Activated naive CD8-positive, alpha-beta T cell treated with anti-CD3 and anti-CD28 coated beads, Interleukin-2, amount 50 U/mL, for 24 hours (primary cell): ENCODE results near the gene DCC.
A peak's percentile ranks its signal among the peaks of the same experiment; 100 is the strongest.

Experiments used
- ATAC-seq: fragments of 150-1000 bp; cut with Tn5 transposase; one replicate; pipeline ENCODE4 v1.10.0; 2021
- DNase-seq: peaks from one replicate; pipeline ENCODE4 v3.0.0; 2021
- H3K27ac Mint-ChIP-seq: one replicate; pipeline ENCODE4 v1.8.0; 2021; ENCODE audit warnings: mild to moderate bottlenecking, mixed read lengths
- H3K27me3 Mint-ChIP-seq: one replicate; pipeline ENCODE4 v1.8.0; 2021; ENCODE audit warnings: mixed read lengths
- H3K36me3 Mint-ChIP-seq: one replicate; pipeline ENCODE4 v1.8.0; 2021; ENCODE audit warnings: low read depth, mixed read lengths
- H3K4me1 Mint-ChIP-seq: one replicate; pipeline ENCODE4 v1.8.0; 2021; ENCODE audit warnings: mixed read lengths
- H3K4me3 Mint-ChIP-seq: one replicate; pipeline ENCODE4 v1.8.0; 2021; ENCODE audit warnings: mild to moderate bottlenecking, moderate library complexity, mixed read lengths
- H3K9me3 Mint-ChIP-seq: one replicate; pipeline ENCODE4 v1.8.0; 2021; ENCODE audit warnings: mixed read lengths

The DCC gene

GRCh38 chr18:53153281-53153680, 813.3 kb downstream of the DCC start:
- Mint-ChIP-seq H3K4me1 (no peaks in the 10 kb centered on the region), H3K9me3 (peaks cover 2% of the 10 kb centered on the region), H3K27me3 (no peaks in the 10 kb centered on the region), H3K27ac (no peak overlapping the region), H3K36me3 (no peaks in the 10 kb centered on the region), H3K4me3 (no peak overlapping the region)
- ATAC-seq (no peak), DNase-seq (peak; percentile 10)

DNA sequence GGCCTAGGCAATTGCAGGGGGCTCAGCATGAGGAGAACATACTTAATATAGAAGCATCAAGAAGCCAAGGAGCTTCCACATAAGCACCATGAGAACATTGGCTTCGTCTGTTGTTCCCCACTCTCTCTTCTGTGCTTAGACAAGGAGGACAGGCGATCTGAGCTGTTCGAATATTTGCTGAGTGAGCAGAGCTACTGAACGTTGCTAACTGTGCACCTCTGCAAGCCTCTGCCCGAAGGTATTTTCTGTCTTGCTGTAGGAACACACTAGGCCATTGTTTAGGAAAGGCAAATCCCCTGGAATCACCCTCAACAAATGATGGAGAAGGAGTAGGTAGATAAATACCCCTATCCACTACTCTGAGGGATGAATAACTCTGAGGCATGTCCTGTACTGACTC, 813.8 kb downstream of the DCC start:
- no peak overlapping the region for H3K27ac Mint-ChIP-seq
- H3K36me3 Mint-ChIP-seq = no peaks in the 10 kb centered on the region
- H3K9me3 Mint-ChIP-seq = no peaks in the 10 kb centered on the region
- no peaks in the 10 kb centered on the region for H3K4me1 Mint-ChIP-seq
- DNase-seq = no peak
- no peaks in the 10 kb centered on the region for H3K27me3 Mint-ChIP-seq
- H3K4me3 Mint-ChIP-seq = no peak overlapping the region
- no peak for ATAC-seq

DNA sequence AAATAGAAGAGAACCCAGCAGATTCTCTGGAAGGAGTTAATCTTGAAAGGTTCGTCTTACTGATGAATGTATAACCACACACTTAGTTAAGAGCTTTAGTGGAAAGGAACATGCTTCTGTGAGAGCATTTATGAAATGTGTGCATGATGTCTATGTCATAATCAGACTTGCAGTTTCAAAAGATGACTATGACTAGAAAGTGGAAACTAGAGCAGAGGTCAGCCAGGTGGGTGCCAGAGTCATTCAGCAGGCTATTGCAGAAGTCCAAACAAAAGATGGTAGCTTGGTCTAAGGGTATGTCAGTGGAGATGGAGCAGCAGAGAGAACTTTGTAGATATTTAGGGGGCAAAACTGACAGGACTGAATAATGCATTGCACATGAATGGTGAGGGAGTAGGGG, 825.8 kb downstream of the DCC start:
- no peaks in the 10 kb centered on the region for H3K36me3 Mint-ChIP-seq
- H3K27me3 Mint-ChIP-seq = no peaks in the 10 kb centered on the region
- H3K4me1 Mint-ChIP-seq = no peaks in the 10 kb centered on the region
- ATAC-seq = no peak
- no peak for DNase-seq
- no peak overlapping the region for H3K4me3 Mint-ChIP-seq
- peaks cover 9% of the 10 kb centered on the region for H3K9me3 Mint-ChIP-seq
- no peak overlapping the region for H3K27ac Mint-ChIP-seq

DNA sequence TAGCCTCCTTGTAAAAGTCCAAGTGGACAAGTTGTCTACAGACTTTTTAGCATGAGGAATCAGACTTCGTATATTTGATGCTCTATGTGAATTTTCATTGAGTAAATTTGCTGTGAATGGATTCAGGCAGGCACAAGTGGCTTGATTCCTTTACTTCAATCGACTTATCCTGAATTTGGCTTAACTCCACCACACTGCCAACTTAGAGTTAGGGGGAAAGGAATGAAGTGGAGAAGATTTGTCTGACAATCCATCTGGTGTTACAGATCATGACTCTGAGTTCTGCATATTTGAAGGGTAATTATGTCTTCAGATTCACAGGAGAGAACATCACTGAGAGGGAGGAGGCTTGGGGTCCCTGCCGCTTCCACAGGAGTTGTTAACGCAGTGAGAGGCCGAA, 829.3 kb downstream of the DCC start:
- ATAC-seq (no peak), DNase-seq (no peak)
- Mint-ChIP-seq H3K36me3 (no peaks in the 10 kb centered on the region), H3K4me3 (no peak overlapping the region), H3K27me3 (no peaks in the 10 kb centered on the region), H3K27ac (no peak overlapping the region), H3K4me1 (no peaks in the 10 kb centered on the region), H3K9me3 (peaks cover 12% of the 10 kb centered on the region)

DNA sequence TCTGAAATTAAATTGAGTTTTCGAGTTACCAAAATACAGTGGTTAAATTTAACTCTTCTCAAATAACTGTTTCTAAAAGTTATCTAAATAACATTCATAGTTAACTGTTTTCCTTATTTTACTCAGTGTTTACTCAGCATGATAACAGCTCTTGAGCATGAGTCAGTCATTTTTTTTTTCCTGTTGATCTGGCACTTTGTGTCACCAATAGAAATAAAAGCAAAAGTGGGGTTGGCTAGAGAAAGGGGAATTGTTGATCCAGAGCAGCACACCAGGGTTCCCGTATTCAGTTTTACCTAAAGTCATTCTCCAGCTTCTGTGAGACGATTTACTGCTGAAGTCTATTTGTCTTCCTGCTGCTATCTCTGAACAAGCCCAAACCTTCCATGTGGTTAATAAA, 851.6 kb downstream of the DCC start:
- H3K27me3 Mint-ChIP-seq = no peaks in the 10 kb centered on the region
- H3K36me3 Mint-ChIP-seq = no peaks in the 10 kb centered on the region
- ATAC-seq (no peak), DNase-seq (no peak)
- no peak overlapping the region for H3K27ac Mint-ChIP-seq
- H3K4me3 Mint-ChIP-seq = no peak overlapping the region
- H3K9me3 Mint-ChIP-seq = no peaks in the 10 kb centered on the region
- H3K4me1 Mint-ChIP-seq = no peaks in the 10 kb centered on the region

GRCh38 chr18:53193870-53194269, 853.9 kb downstream of the DCC start:
- no peak for ATAC-seq
- DNase-seq = no peak
- Mint-ChIP-seq H3K27ac (no peak overlapping the region), H3K27me3 (no peaks in the 10 kb centered on the region), H3K36me3 (no peaks in the 10 kb centered on the region), H3K4me1 (no peaks in the 10 kb centered on the region), H3K9me3 (no peaks in the 10 kb centered on the region), H3K4me3 (no peak overlapping the region)

DNA sequence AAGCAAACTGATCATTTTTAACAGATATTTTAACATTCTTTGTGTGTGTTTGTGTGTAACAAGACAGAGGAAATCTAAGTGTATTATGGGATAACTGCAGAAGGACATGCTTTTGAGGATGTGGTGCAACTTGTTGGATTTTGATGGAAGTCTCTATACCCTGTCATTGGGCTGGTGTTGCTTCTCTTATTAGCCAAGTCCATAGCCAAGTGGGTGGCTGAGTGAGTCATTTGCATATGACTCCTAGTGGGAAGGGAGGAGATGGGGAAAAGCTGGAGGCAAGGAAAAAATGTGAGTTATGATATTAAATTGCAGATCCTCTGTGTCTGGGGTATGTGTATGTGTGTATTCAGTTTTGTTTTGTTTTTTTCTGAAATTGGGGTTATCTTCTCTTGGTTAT, 879.9 kb downstream of the DCC start:
- ATAC-seq (no peak), DNase-seq (no peak)
- Mint-ChIP-seq H3K9me3 (no peaks in the 10 kb centered on the region), H3K4me1 (no peaks in the 10 kb centered on the region), H3K27me3 (no peaks in the 10 kb centered on the region), H3K27ac (no peak overlapping the region), H3K36me3 (no peaks in the 10 kb centered on the region), H3K4me3 (no peak overlapping the region)

DNA sequence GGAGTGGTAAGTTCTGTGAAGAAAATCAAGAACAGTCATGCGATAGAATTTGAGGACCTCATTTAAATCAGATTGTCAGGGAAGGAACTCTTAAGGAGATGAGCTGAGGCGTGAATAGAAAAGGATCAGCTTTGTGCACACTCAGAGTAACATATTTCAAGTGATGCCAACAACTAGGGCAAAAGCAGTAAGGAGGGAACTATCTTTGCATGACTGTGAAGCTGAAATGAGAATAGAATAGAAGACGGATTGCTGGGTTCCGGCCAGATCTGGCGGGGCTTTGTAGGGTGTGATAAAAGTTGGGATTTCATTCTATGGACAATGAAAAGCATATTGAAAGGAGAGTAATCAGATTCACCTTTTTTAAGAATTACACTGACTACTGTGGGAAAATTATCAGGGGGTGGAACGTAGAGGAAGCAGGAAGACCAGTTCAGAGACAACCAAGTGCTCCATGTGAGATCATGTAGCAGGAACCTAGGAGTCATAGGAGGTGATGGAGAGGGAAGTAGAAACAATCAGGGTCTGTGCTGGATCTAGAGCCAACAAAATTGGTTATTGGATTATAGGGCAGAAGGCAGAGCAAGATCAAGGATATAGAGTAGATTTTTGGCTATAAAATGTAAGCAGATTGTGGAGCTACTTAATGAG, 884.3 kb downstream of the DCC start:
- no peak overlapping the region for H3K4me3 Mint-ChIP-seq
- no peaks in the 10 kb centered on the region for H3K27me3 Mint-ChIP-seq
- H3K4me1 Mint-ChIP-seq = no peaks in the 10 kb centered on the region
- DNase-seq (no peak), ATAC-seq (no peak)
- no peak overlapping the region for H3K27ac Mint-ChIP-seq
- no peaks in the 10 kb centered on the region for H3K9me3 Mint-ChIP-seq
- H3K36me3 Mint-ChIP-seq = no peaks in the 10 kb centered on the region

- Mint-ChIP-seq H3K27me3 (no peaks in the 10 kb centered on the region), H3K4me1 (no peaks in the 10 kb centered on the region), H3K4me3 (no peak overlapping the region), H3K9me3 (no peaks in the 10 kb centered on the region), H3K27ac (no peak overlapping the region), H3K36me3 (no peaks in the 10 kb centered on the region)
- DNase-seq = no peak
- ATAC-seq = no peak
Observed at GRCh38 chr18:53225567-53226325, 885.7 kb downstream of the DCC start.

DNA sequence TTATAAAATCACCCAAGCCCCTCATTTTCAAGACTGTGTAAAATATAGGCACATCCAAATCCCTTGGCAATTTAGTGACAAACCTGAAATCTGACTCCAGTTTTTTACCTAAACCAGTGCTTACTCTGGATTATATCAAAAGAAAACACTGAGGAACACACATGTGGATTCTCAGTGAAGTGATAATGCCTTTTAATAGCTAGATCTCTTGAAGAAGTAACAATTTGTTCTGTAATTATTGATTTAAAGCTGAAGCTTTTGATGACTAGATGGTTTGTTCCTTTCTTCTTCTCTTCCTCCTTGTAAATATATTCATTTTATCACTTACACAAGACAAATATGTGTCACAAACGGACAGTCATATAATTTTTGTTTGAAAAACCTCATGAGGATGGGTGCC, 894.6 kb downstream of the DCC start:
- Mint-ChIP-seq H3K27me3 (no peaks in the 10 kb centered on the region), H3K4me1 (no peaks in the 10 kb centered on the region), H3K27ac (no peak overlapping the region), H3K36me3 (no peaks in the 10 kb centered on the region), H3K4me3 (no peak overlapping the region), H3K9me3 (peaks cover 10% of the 10 kb centered on the region)
- DNase-seq (no peak), ATAC-seq (no peak)

DNA sequence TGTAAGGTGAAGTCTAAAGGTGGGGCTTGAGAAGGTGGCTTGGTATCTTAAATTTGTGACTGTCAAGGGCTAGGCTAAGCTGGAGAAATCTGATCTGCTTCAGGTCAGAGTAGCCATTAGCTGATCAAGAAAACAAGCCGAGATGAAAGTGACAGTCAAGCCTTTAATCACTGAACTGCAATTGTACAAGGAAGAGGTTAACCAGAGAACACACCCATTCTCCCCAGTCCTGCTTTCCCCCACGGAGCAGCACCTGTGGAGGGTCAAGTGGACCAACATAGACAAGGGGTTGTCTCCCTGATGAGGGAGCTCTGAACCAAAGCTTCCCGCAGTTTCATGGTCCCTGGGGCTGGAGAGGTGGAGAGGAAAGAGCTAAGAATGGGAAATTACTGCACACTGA, 901.2 kb downstream of the DCC start:
- ATAC-seq (no peak), DNase-seq (no peak)
- H3K9me3 Mint-ChIP-seq = peaks cover 8% of the 10 kb centered on the region
- H3K36me3 Mint-ChIP-seq = no peaks in the 10 kb centered on the region
- no peak overlapping the region for H3K27ac Mint-ChIP-seq
- H3K27me3 Mint-ChIP-seq = no peaks in the 10 kb centered on the region
- H3K4me3 Mint-ChIP-seq = no peak overlapping the region
- H3K4me1 Mint-ChIP-seq = no peaks in the 10 kb centered on the region

DNA sequence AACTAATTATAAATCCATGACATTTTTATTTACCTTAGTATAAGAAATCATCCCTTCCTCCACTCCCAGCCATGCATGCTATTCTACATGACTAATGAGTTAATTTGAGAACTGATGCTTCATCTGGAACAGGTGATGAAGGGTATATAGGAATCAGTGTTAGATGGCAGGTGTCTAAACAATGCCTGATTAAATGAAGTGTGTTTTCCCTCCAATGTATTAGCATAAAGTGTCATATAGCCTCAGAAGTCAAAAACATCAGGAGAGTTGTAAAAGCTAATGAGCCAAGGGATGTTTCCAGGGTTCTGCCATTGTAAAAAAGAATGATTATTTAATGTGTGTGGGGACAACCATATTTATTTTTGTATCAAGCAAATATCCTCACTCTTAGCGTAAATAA, 913.8 kb downstream of the DCC start:
- ATAC-seq (no peak), DNase-seq (no peak)
- H3K27ac Mint-ChIP-seq = no peak overlapping the region
- peaks cover 17% of the 10 kb centered on the region for H3K9me3 Mint-ChIP-seq
- H3K36me3 Mint-ChIP-seq = no peaks in the 10 kb centered on the region
- no peak overlapping the region for H3K4me3 Mint-ChIP-seq
- no peaks in the 10 kb centered on the region for H3K4me1 Mint-ChIP-seq
- no peaks in the 10 kb centered on the region for H3K27me3 Mint-ChIP-seq

DNA sequence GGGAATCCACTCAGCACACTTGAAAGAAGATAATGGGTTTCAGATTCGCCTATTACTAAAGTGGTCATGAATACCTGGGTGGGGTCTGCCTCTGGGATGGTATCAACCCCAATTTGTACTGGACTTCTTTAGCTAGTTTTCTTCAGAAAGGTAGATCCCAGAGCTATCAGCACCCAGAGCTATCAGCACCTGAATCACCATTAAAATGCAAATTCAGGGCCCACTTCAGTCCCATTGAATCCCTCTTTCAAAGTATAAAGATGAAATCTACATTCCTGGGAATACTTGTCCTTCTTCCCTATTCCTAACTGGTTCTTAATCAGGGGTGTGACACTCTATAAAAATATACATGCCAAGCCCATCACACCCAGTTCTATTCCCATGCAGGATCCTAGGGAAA, 914.3 kb downstream of the DCC start:
- Mint-ChIP-seq H3K36me3 (no peaks in the 10 kb centered on the region), H3K9me3 (peaks cover 15% of the 10 kb centered on the region), H3K27me3 (no peaks in the 10 kb centered on the region), H3K4me1 (no peaks in the 10 kb centered on the region), H3K4me3 (no peak overlapping the region), H3K27ac (no peak overlapping the region)
- DNase-seq = no peak
- ATAC-seq = no peak

GRCh38 chr18:53261241-53261640, 921.2 kb downstream of the DCC start:
- no peak for DNase-seq
- no peaks in the 10 kb centered on the region for H3K27me3 Mint-ChIP-seq
- no peaks in the 10 kb centered on the region for H3K36me3 Mint-ChIP-seq
- H3K27ac Mint-ChIP-seq = no peak overlapping the region
- ATAC-seq = no peak
- no peaks in the 10 kb centered on the region for H3K4me1 Mint-ChIP-seq
- peaks cover 12% of the 10 kb centered on the region for H3K9me3 Mint-ChIP-seq
- H3K4me3 Mint-ChIP-seq = no peak overlapping the region

DNA sequence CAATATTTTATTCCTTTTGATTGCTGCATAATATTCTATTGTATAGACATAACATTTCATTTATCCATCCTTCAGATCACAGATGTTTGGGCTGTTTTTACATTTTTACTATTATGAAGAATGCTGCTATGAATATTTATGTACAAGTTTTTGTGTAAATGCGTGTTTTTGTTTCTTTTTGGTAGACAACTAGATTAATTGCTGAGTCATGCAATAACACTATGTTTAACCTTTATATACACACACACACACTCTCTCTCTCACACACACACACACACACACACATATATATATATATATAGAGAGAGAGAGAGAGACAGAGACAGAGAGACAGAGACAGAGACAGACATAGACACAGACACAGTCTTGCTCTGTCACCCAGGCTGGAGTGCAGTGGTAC, 926.9 kb downstream of the DCC start:
- no peak for ATAC-seq
- DNase-seq = no peak
- Mint-ChIP-seq H3K4me3 (no peak overlapping the region), H3K27ac (no peak overlapping the region), H3K9me3 (peaks cover 19% of the 10 kb centered on the region), H3K4me1 (no peaks in the 10 kb centered on the region), H3K36me3 (no peaks in the 10 kb centered on the region), H3K27me3 (no peaks in the 10 kb centered on the region)

DNA sequence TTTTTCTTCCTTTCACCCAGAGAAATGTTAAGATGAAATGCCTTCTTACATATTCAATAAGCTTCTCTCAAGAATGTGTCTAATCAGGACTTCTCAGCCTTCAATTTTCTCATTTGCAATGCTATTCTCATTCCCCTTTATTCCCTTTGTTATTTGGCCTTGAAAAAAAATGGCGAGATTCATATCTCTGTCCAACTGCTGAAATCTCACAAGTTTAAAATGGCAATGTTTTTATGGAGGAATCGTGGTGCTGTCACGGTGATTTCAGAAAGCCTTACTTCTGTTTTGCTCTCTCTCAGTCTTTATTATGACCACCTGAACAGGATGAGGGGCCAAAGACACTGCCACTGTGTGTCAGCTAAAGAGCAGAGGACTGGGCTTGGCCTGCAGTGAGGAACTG, 928.5 kb downstream of the DCC start:
- DNase-seq = no peak
- no peaks in the 10 kb centered on the region for H3K36me3 Mint-ChIP-seq
- H3K27me3 Mint-ChIP-seq = no peaks in the 10 kb centered on the region
- ATAC-seq = no peak
- H3K9me3 Mint-ChIP-seq = peaks cover 15% of the 10 kb centered on the region
- no peak overlapping the region for H3K27ac Mint-ChIP-seq
- no peaks in the 10 kb centered on the region for H3K4me1 Mint-ChIP-seq
- H3K4me3 Mint-ChIP-seq = no peak overlapping the region
